Measurements from ENCODE around the gene FHIP2A.
"Not testable (repeated sequence)": the region's sequence is repeated elsewhere in the genome, so short reads cannot be mapped to it uniquely, and the experiment has no call there.

Gene FHIP2A

GRCh38 chr10:114855776-114856543 lies 34.4 kb downstream of the FHIP2A start:
- TF ChIP-seq EZH2 (IDR thresholded peaks at IDR 0.05; ENCODE audit: borderline replicate concordance, low read depth, low read length, severe bottlenecking): no peak
- TF ChIP-seq, protein P1, sequence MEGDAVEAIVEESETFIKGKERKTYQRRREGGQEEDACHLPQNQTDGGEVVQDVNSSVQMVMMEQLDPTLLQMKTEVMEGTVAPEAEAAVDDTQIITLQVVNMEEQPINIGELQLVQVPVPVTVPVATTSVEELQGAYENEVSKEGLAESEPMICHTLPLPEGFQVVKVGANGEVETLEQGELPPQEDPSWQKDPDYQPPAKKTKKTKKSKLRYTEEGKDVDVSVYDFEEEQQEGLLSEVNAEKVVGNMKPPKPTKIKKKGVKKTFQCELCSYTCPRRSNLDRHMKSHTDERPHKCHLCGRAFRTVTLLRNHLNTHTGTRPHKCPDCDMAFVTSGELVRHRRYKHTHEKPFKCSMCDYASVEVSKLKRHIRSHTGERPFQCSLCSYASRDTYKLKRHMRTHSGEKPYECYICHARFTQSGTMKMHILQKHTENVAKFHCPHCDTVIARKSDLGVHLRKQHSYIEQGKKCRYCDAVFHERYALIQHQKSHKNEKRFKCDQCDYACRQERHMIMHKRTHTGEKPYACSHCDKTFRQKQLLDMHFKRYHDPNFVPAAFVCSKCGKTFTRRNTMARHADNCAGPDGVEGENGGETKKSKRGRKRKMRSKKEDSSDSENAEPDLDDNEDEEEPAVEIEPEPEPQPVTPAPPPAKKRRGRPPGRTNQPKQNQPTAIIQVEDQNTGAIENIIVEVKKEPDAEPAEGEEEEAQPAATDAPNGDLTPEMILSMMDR (IDR thresholded peaks at IDR 0.05; ENCODE audit: borderline replicate concordance, extremely low read depth, low read length, poor library complexity, severe bottlenecking): no peak
- Histone ChIP-seq H3K9ac (ENCODE audit: low read depth, low read length) (no peak overlapping the region), H3K27me3 (ENCODE audit: insufficient read depth, low read length, poor library complexity) (no peaks in the 10 kb centered on the region), H3K9me3 (ENCODE audit: insufficient read depth, low read length, severe bottlenecking) (no peaks in the 10 kb centered on the region), H4K20me1 (ENCODE audit: insufficient read depth, low read length) (no peaks in the 10 kb centered on the region), H3K4me1 (ENCODE audit: insufficient read depth, low read length) (no peaks in the 10 kb centered on the region), H3K79me2 (ENCODE audit: insufficient read depth, low read length) (no peaks in the 10 kb centered on the region), H3K4me2 (ENCODE audit: insufficient read depth, low read length) (no peak overlapping the region), H3K4me3 (ENCODE audit: low read depth in 1 of 2, low read length in 2 of 2) (no peak overlapping the region), H3K27ac (ENCODE audit: low read length) (no peak overlapping the region), H3K36me3 (ENCODE audit: insufficient read depth, low read length) (peaks cover 75% of the 10 kb centered on the region), H2AFZ (ENCODE audit: low read depth, low read length) (no peak overlapping the region)
- ATAC-seq (ENCODE audit: insufficient read depth, low read depth): no peak
- DNase-seq: no peak

DNA sequence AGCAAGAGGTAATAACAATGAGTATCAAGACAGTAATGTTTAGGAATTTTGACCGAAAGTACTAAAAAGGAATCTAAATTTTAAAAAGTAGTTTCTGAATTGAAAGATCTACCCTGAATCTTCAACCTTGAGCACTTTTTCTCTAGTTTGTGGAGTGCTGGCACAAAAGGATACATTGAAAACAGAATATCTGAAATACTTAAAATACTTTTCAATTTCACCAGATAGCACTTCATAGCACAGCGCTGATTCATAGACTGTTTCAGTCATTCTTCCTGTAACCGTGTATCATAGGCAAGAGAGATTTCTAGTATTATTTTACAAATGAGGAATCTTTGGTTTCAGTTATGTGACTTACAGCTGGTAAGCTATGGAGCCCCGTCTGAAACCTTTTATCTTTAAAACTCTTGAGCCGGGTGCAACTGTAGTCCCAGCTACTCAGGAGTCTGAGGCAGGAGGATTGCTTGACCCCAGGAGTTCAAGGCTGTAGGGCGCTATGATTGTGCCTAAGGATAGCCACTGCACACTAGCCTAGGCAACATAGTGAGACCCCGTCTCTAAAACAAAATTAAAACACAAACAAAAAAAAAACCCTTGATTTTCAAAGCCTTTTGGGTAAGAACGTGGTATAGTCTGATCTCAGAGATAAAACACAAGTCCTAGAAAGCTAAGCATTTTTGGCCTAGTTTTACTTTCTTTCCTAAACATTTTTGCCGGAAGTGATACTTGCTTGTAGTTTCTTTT lies 35.1 kb downstream of the FHIP2A start:
- no peak overlapping the region for H3K4me3 ChIP-seq (ENCODE audit: low read depth in 1 of 2, low read length in 2 of 2)
- H3K9ac ChIP-seq (ENCODE audit: low read depth, low read length): no peak overlapping the region
- no peaks in the 10 kb centered on the region for H3K9me3 ChIP-seq (ENCODE audit: insufficient read depth, low read length, severe bottlenecking)
- no peaks in the 10 kb centered on the region for H3K79me2 ChIP-seq (ENCODE audit: insufficient read depth, low read length)
- H3K4me2 ChIP-seq (ENCODE audit: insufficient read depth, low read length): no peak overlapping the region
- H3K36me3 ChIP-seq (ENCODE audit: insufficient read depth, low read length): peaks cover 77% of the 10 kb centered on the region
- DNase-seq: no peak
- no peaks in the 10 kb centered on the region for H4K20me1 ChIP-seq (ENCODE audit: insufficient read depth, low read length)
- H3K27ac ChIP-seq (ENCODE audit: low read length): no peak overlapping the region
- ATAC-seq (ENCODE audit: insufficient read depth, low read depth): no peak
- H3K27me3 ChIP-seq (ENCODE audit: insufficient read depth, low read length, poor library complexity): no peaks in the 10 kb centered on the region
- H3K4me1 ChIP-seq (ENCODE audit: insufficient read depth, low read length): no peaks in the 10 kb centered on the region
- no peak overlapping the region for H2AFZ ChIP-seq (ENCODE audit: low read depth, low read length)
- no peak for TF ChIP-seq EZH2 (IDR thresholded peaks at IDR 0.05; ENCODE audit: borderline replicate concordance, low read depth, low read length, severe bottlenecking)
- TF ChIP-seq, protein P1 (IDR thresholded peaks at IDR 0.05; ENCODE audit: borderline replicate concordance, extremely low read depth, low read length, poor library complexity, severe bottlenecking): no peak

GRCh38 chr10:114857288-114857565 lies 35.6 kb downstream of the FHIP2A start:
- H2AFZ ChIP-seq (ENCODE audit: low read depth, low read length); H4K20me1 ChIP-seq (ENCODE audit: insufficient read depth, low read length); H3K79me2 ChIP-seq (ENCODE audit: insufficient read depth, low read length); H3K4me1 ChIP-seq (ENCODE audit: insufficient read depth, low read length); DNase-seq; H3K4me3 ChIP-seq (ENCODE audit: low read depth in 1 of 2, low read length in 2 of 2); H3K27me3 ChIP-seq (ENCODE audit: insufficient read depth, low read length, poor library complexity); H3K9ac ChIP-seq (ENCODE audit: low read depth, low read length); ATAC-seq (ENCODE audit: insufficient read depth, low read depth); H3K4me2 ChIP-seq (ENCODE audit: insufficient read depth, low read length); H3K27ac ChIP-seq (ENCODE audit: low read length); H3K9me3 ChIP-seq (ENCODE audit: insufficient read depth, low read length, severe bottlenecking): not testable (repeated sequence)
- H3K36me3 ChIP-seq (ENCODE audit: insufficient read depth, low read length): peaks cover 78% of the 10 kb centered on the region

GRCh38 chr10:114857922-114858629 lies 36.5 kb downstream of the FHIP2A start:
- Histone ChIP-seq H3K9me3 (ENCODE audit: insufficient read depth, low read length, severe bottlenecking) (no peaks in the 10 kb centered on the region), H3K36me3 (ENCODE audit: insufficient read depth, low read length) (peaks cover 73% of the 10 kb centered on the region), H3K79me2 (ENCODE audit: insufficient read depth, low read length) (no peaks in the 10 kb centered on the region), H3K4me3 (ENCODE audit: low read depth in 1 of 2, low read length in 2 of 2) (no peak overlapping the region), H3K4me2 (ENCODE audit: insufficient read depth, low read length) (no peak overlapping the region), H3K9ac (ENCODE audit: low read depth, low read length) (no peak overlapping the region), H2AFZ (ENCODE audit: low read depth, low read length) (no peak overlapping the region), H4K20me1 (ENCODE audit: insufficient read depth, low read length) (no peaks in the 10 kb centered on the region), H3K27ac (ENCODE audit: low read length) (no peak overlapping the region), H3K27me3 (ENCODE audit: insufficient read depth, low read length, poor library complexity) (no peaks in the 10 kb centered on the region), H3K4me1 (ENCODE audit: insufficient read depth, low read length) (no peaks in the 10 kb centered on the region)
- no peak for DNase-seq
- TF ChIP-seq, protein P1 (IDR thresholded peaks at IDR 0.05; ENCODE audit: borderline replicate concordance, extremely low read depth, low read length, poor library complexity, severe bottlenecking): no peak
- no peak for TF ChIP-seq EZH2 (IDR thresholded peaks at IDR 0.05; ENCODE audit: borderline replicate concordance, low read depth, low read length, severe bottlenecking)
- no peak for ATAC-seq (ENCODE audit: insufficient read depth, low read depth)

All from DND-41 (cell line).